ENCODE results near the gene ADCY4.

DNA sequence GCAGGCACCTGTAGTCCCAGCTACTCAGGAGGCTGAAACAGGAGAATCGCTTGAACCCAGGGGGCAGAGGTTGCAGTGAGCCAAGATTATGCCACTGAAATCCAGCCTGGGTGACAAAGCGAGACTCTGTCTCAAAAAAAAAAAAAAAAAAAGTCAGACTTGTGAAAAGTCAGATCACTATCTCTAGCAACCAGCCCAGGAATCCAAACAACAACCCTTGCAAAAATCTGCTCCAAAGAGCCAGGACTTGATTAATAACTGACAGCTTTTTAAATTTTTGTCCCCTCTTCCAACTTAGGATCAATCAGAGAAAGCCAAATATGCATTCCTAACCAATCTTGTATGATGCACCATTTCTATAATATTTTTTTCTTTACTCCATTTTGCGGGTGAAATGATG lies 25.4 kb upstream of the ADCY4 start:
- TF ChIP-seq, protein P1, sequence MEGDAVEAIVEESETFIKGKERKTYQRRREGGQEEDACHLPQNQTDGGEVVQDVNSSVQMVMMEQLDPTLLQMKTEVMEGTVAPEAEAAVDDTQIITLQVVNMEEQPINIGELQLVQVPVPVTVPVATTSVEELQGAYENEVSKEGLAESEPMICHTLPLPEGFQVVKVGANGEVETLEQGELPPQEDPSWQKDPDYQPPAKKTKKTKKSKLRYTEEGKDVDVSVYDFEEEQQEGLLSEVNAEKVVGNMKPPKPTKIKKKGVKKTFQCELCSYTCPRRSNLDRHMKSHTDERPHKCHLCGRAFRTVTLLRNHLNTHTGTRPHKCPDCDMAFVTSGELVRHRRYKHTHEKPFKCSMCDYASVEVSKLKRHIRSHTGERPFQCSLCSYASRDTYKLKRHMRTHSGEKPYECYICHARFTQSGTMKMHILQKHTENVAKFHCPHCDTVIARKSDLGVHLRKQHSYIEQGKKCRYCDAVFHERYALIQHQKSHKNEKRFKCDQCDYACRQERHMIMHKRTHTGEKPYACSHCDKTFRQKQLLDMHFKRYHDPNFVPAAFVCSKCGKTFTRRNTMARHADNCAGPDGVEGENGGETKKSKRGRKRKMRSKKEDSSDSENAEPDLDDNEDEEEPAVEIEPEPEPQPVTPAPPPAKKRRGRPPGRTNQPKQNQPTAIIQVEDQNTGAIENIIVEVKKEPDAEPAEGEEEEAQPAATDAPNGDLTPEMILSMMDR (conservative IDR thresholded peaks at IDR 0.05; ENCODE audit: low read depth, low read length): no peak
- no peak for TF ChIP-seq EZH2phosphoT487 (IDR thresholded peaks at IDR 0.05; ENCODE audit: borderline replicate concordance, low read length)
